GM23338 (cell line): Measurements from ENCODE around the gene FAM234A. TPM values are rescaled to one million over a fixed set of nuclear protein-coding genes. Genes with fewer than 3 reads are reported as not detected.

Experiments
- ATAC-seq: fragments of 200-7000 bp; cut with Tn5 transposase; 3 replicates; pipeline ENCODE4 v1.9.1; 2020
- DNase-seq: peaks from one replicate; pipeline ENCODE4 v3.0.0-alpha.2; 2015; ENCODE audit warnings: low spot score
- H2AFZ ChIP-seq: fragments of 200-600 bp; sonication (generic); 2 replicates; pipeline ENCODE4 v1.8.0; 2016; ENCODE audit warnings: antibody characterized with exemption, mild to moderate bottlenecking, moderate library complexity
- H3F3A ChIP-seq: fragments of 200-600 bp; sonication (generic); replicated peaks from 2 replicates; pipeline ENCODE4 v1.8.0; 2017; ENCODE audit warnings: antibody characterized with exemption, mixed run types, low read depth
- H3K27ac ChIP-seq: fragments of 200-600 bp; sonication (generic); 2 replicates; pipeline ENCODE4 v1.6.1; 2016; ENCODE audit warnings: low read depth
- H3K27me3 ChIP-seq: fragments of 200-600 bp; sonication (generic); 2 replicates; pipeline ENCODE4 v1.8.0; 2016; ENCODE audit warnings: mild to moderate bottlenecking, mixed run types, moderate library complexity; ENCODE audit not compliant: insufficient read depth
- H3K36me3 ChIP-seq: fragments of 200-600 bp; sonication (generic); 2 replicates; pipeline ENCODE4 v1.8.0; 2016; ENCODE audit warnings: mild to moderate bottlenecking; ENCODE audit not compliant: insufficient read depth
- H3K4me1 ChIP-seq: fragments of 200-600 bp; sonication (generic); 2 replicates; pipeline ENCODE4 v1.8.0; 2016; ENCODE audit warnings: mild to moderate bottlenecking, moderate library complexity; ENCODE audit not compliant: insufficient read depth
- H3K4me2 ChIP-seq: fragments of 200-600 bp; sonication (generic); 2 replicates; pipeline ENCODE4 v1.7.1; 2017; ENCODE audit warnings: mixed run types
- H3K4me3 ChIP-seq: fragments of 200-600 bp; sonication (generic); 2 replicates; pipeline ENCODE4 v1.6.1; 2016; ENCODE audit warnings: mixed run types
- H3K79me2 ChIP-seq: fragments of 200-600 bp; sonication (generic); replicated peaks from 2 replicates; pipeline ENCODE4 v1.8.0; 2017; ENCODE audit warnings: mild to moderate bottlenecking; ENCODE audit not compliant: insufficient read depth
- H3K9me2 ChIP-seq: fragments of 200-600 bp; sonication (generic); 2 replicates; pipeline ENCODE4 v1.8.0; 2017; ENCODE audit not compliant: insufficient read depth
- H4K20me1 ChIP-seq: fragments of 200-600 bp; sonication (generic); replicated peaks from 2 replicates; pipeline ENCODE4 v1.8.0; 2017; ENCODE audit warnings: mild to moderate bottlenecking; ENCODE audit not compliant: insufficient read depth
- H3K27ac Mint-ChIP-seq: 2 replicates; pipeline ENCODE4 v1.8.0; 2020; ENCODE audit warnings: inconsistent platforms, mild to moderate bottlenecking, moderate library complexity, mixed read lengths
- H3K27me3 Mint-ChIP-seq: 3 replicates; pipeline ENCODE4 v1.8.0; 2022; ENCODE audit warnings: low read depth, mild to moderate bottlenecking, moderate library complexity, mixed read lengths, inconsistent platforms; ENCODE audit not compliant: insufficient read depth, poor library complexity
- H3K36me3 Mint-ChIP-seq: 3 replicates; pipeline ENCODE4 v1.8.0; 2021; ENCODE audit warnings: low read depth, mild to moderate bottlenecking, inconsistent platforms, moderate library complexity, mixed read lengths
- H3K4me1 Mint-ChIP-seq: 3 replicates; pipeline ENCODE4 v1.8.0; 2020; ENCODE audit warnings: mild to moderate bottlenecking, inconsistent platforms, mixed read lengths
- H3K4me3 Mint-ChIP-seq: 3 replicates; pipeline ENCODE4 v1.8.0; 2021; ENCODE audit warnings: moderate library complexity, mild to moderate bottlenecking, inconsistent platforms, mixed read lengths
- H3K9me3 Mint-ChIP-seq: 3 replicates; pipeline ENCODE4 v1.8.0; 2020; ENCODE audit warnings: moderate library complexity, mild to moderate bottlenecking, inconsistent platforms, mixed read lengths
- CREB1 ChIP-seq: fragments of 250-450 bp; sonication (Bioruptor Pico); IDR thresholded peaks from 2 replicates; pipeline ENCODE4 v1.5.0; 2020; ENCODE audit warnings: low read depth, mild to moderate bottlenecking, moderate library complexity
- EZH2phosphoT487 ChIP-seq: fragments of 200-600 bp; sonication (generic); IDR thresholded peaks from one replicate; pipeline ENCODE4 v1.8.1; 2018; ENCODE audit warnings: antibody characterized with exemption; ENCODE audit not compliant: unreplicated experiment
- JUNB ChIP-seq: IDR thresholded peaks from one replicate; pipeline ENCODE4 v1.6.1; 2016; ENCODE audit warnings: antibody characterized with exemption; ENCODE audit not compliant: unreplicated experiment
- POLR2AphosphoS5 ChIP-seq: IDR thresholded peaks from 2 replicates; pipeline ENCODE4 v1.6.1; 2016; ENCODE audit warnings: antibody characterized with exemption, low read depth
- STAT1 ChIP-seq: IDR thresholded peaks from one replicate; pipeline ENCODE4 v1.6.1; 2016; ENCODE audit warnings: antibody characterized with exemption; ENCODE audit not compliant: unreplicated experiment
- polyA plus RNA-seq: library from polyadenylated mRNA; unstranded; fragments of >200 nt; fragmentation: Nextera tagmentation; extraction: Ambion mirVana; gene quantifications from 2 replicates; pipeline ENCODE4 v1.2.1, GENCODE V29; 2016
- total RNA-seq: library from RNA; depleted of rRNA; stranded (reverse); fragments of >200 nt; shearing (Covaris generic); gene quantifications from 2 replicates; pipeline ENCODE4 v1.2.3, GENCODE V29; 2014; rRNA removed

The FAM234A gene
- total and polyA plus RNA-seq, 2 experiments from 2014 or later, result 41.9 to 128 TPM

GRCh38 chr16:314795-315299 is 80.2 kb downstream of the FAM234A start:
- no peak for DNase-seq
- Histone ChIP-seq H3K27ac (no peak overlapping the region), H3K4me3 (no peak overlapping the region), H4K20me1 (peaks cover 43% of the 10 kb centered on the region; the same call in 1 of the 2 replicates), H3K4me1 (peaks cover 3% of the 10 kb centered on the region; the same call in 1 of the 2 replicates), H2AFZ (no peak overlapping the region), H3K4me2 (no peak overlapping the region), H3K9me2 (no peaks in the 10 kb centered on the region), H3K27me3 (no peaks in the 10 kb centered on the region), H3F3A (peaks cover 5% of the 10 kb centered on the region), H3K79me2 (peaks cover 58% of the 10 kb centered on the region), H3K36me3 (no peaks in the 10 kb centered on the region)
- TF ChIP-seq STAT1 (no peak), JUNB (no peak), POLR2AphosphoS5 (no peak), EZH2phosphoT487 (no peak), CREB1 (no peak)
- Mint-ChIP-seq H3K4me3 (no peak overlapping the region), H3K4me1 (peaks cover 19% of the 10 kb centered on the region), H3K27ac (no peak overlapping the region), H3K27me3 (peaks cover 7% of the 10 kb centered on the region), H3K36me3 (peaks cover 29% of the 10 kb centered on the region), H3K9me3 (no peaks in the 10 kb centered on the region)
- ATAC-seq, result no peak

Other genes starting within 250 kb of the FAM234A start
- gene POLR3K, start 181.2 kb upstream of the FAM234A start, total RNA-seq, result 11.7 and 17.8 TPM in 2 replicates
- gene POLR3K, start 181.2 kb upstream of the FAM234A start, polyA plus RNA-seq, result 58.5 and 60.0 TPM in 2 replicates
- gene SNRNP25, start 181.0 kb upstream of the FAM234A start, total RNA-seq, result 31.2 and 34.4 TPM in 2 replicates
- gene SNRNP25, start 181.0 kb upstream of the FAM234A start, polyA plus RNA-seq, result 79.5 and 81.6 TPM in 2 replicates
- 15.3 and 24.5 TPM in 2 replicates for gene RHBDF1, start 162.2 kb upstream of the FAM234A start, total RNA-seq
- 22.1 and 22.6 TPM in 2 replicates for gene RHBDF1, start 162.2 kb upstream of the FAM234A start, polyA plus RNA-seq
- 57.8 and 91.1 TPM in 2 replicates for gene MPG, start 156.6 kb upstream of the FAM234A start, total RNA-seq
- 38.0 and 39.2 TPM in 2 replicates for gene MPG, start 156.6 kb upstream of the FAM234A start, polyA plus RNA-seq
- 45.7 and 45.9 TPM in 2 replicates for gene NPRL3, start 96.1 kb upstream of the FAM234A start, total RNA-seq
- 14.5 and 15.4 TPM in 2 replicates for gene NPRL3, start 96.1 kb upstream of the FAM234A start, polyA plus RNA-seq
- gene HBZ, start 82.2 kb upstream of the FAM234A start, total RNA-seq, result not detected in 2 replicates
- 0.39 TPM in 1 of 2 replicates, not detected in the other for gene HBZ, start 82.2 kb upstream of the FAM234A start, polyA plus RNA-seq
- not detected in 2 replicates for gene HBM, start 68.8 kb upstream of the FAM234A start, total RNA-seq
- gene HBM, start 68.8 kb upstream of the FAM234A start, polyA plus RNA-seq, result 0.68 TPM in 1 of 2 replicates, not detected in the other
- gene HBA2, start 61.9 kb upstream of the FAM234A start, total RNA-seq, result 1.9 TPM in 1 of 2 replicates, not detected in the other
- gene HBA2, start 61.9 kb upstream of the FAM234A start, polyA plus RNA-seq, result 7.8 and 11.7 TPM in 2 replicates
- gene HBA1, start 58.1 kb upstream of the FAM234A start, total RNA-seq, result not detected in 2 replicates
- gene HBA1, start 58.1 kb upstream of the FAM234A start, polyA plus RNA-seq, result 3.4 and 6.7 TPM in 2 replicates
- 3.1 and 6.6 TPM in 2 replicates for gene HBQ1, start 54.4 kb upstream of the FAM234A start, total RNA-seq
- gene HBQ1, start 54.4 kb upstream of the FAM234A start, polyA plus RNA-seq, result 8.3 and 8.5 TPM in 2 replicates
- gene LUC7L, start 5.4 kb upstream of the FAM234A start, total RNA-seq, result 114 and 115 TPM in 2 replicates
- gene LUC7L, start 5.4 kb upstream of the FAM234A start, polyA plus RNA-seq, result 136 and 151 TPM in 2 replicates
- 0.58 and 1.8 TPM in 2 replicates for gene RGS11, start 41.1 kb downstream of the FAM234A start, total RNA-seq
- 0.38 and 0.74 TPM in 2 replicates for gene RGS11, start 41.1 kb downstream of the FAM234A start, polyA plus RNA-seq
- 1.0 and 1.2 TPM in 2 replicates for gene ARHGDIG, start 45.8 kb downstream of the FAM234A start, total RNA-seq
- gene ARHGDIG, start 45.8 kb downstream of the FAM234A start, polyA plus RNA-seq, result 0.24 and 0.78 TPM in 2 replicates
- 0.87 TPM in 1 of 2 replicates, not detected in the other for gene PDIA2, start 48.3 kb downstream of the FAM234A start, total RNA-seq
- 0.39 and 0.52 TPM in 2 replicates for gene PDIA2, start 48.3 kb downstream of the FAM234A start, polyA plus RNA-seq
- gene AXIN1, start 117.9 kb downstream of the FAM234A start, total RNA-seq, result 50.6 and 54.5 TPM in 2 replicates
- 14.3 and 15.0 TPM in 2 replicates for gene AXIN1, start 117.9 kb downstream of the FAM234A start, polyA plus RNA-seq
- gene MRPL28, start 135.7 kb downstream of the FAM234A start, total RNA-seq, result 115 and 169 TPM in 2 replicates
- gene MRPL28, start 135.7 kb downstream of the FAM234A start, polyA plus RNA-seq, result 129 and 135 TPM in 2 replicates
- gene PGAP6, start 147.2 kb downstream of the FAM234A start, total RNA-seq, result 98.7 and 112 TPM in 2 replicates
- 25.1 and 29.5 TPM in 2 replicates for gene PGAP6, start 147.2 kb downstream of the FAM234A start, polyA plus RNA-seq
- gene NME4, start 162.4 kb downstream of the FAM234A start, total RNA-seq, result 228 and 249 TPM in 2 replicates
- gene NME4, start 162.4 kb downstream of the FAM234A start, polyA plus RNA-seq, result 511 and 521 TPM in 2 replicates
- 17.9 and 26.9 TPM in 2 replicates for gene DECR2, start 167.1 kb downstream of the FAM234A start, total RNA-seq
- 19.0 and 20.3 TPM in 2 replicates for gene DECR2, start 167.1 kb downstream of the FAM234A start, polyA plus RNA-seq
- 27.9 and 29.2 TPM in 2 replicates for gene RAB11FIP3, start 190.8 kb downstream of the FAM234A start, total RNA-seq
- 3.2 and 4.4 TPM in 2 replicates for gene RAB11FIP3, start 190.8 kb downstream of the FAM234A start, polyA plus RNA-seq